HL-60 (cell line): ENCODE data around the gene ENOX2.

Experiments used
- CTCF ChIP-seq: IDR thresholded peaks from one replicate; pipeline ENCODE4 v1.5.1; 2011; ENCODE audit warnings: low read length, control low read depth, inconsistent platforms; ENCODE audit not compliant: insufficient read depth
- GABPA ChIP-seq: IDR thresholded peaks from 2 replicates; pipeline ENCODE4 v1.6.1; 2012; ENCODE audit warnings: low read depth
- POLR2AphosphoS5 ChIP-seq: IDR thresholded peaks from 2 replicates; pipeline ENCODE4 v1.6.1; 2012; ENCODE audit warnings: low read depth
- REST ChIP-seq: IDR thresholded peaks from 2 replicates; pipeline ENCODE4 v1.6.1; 2012; ENCODE audit warnings: low read depth; ENCODE audit not compliant: insufficient replicate concordance

GRCh38 chrX:130829526-130830515 lies 73.2 kb downstream of the ENOX2 start:
- TF ChIP-seq CTCF (no peak), POLR2AphosphoS5 (no peak), REST (no peak), GABPA (no peak)
